ENCODE results near the gene TBL1XR1.

GRCh38 chr3:177144922-177145321, 52.4 kb downstream of the TBL1XR1 start:
- TF ChIP-seq, protein P1, sequence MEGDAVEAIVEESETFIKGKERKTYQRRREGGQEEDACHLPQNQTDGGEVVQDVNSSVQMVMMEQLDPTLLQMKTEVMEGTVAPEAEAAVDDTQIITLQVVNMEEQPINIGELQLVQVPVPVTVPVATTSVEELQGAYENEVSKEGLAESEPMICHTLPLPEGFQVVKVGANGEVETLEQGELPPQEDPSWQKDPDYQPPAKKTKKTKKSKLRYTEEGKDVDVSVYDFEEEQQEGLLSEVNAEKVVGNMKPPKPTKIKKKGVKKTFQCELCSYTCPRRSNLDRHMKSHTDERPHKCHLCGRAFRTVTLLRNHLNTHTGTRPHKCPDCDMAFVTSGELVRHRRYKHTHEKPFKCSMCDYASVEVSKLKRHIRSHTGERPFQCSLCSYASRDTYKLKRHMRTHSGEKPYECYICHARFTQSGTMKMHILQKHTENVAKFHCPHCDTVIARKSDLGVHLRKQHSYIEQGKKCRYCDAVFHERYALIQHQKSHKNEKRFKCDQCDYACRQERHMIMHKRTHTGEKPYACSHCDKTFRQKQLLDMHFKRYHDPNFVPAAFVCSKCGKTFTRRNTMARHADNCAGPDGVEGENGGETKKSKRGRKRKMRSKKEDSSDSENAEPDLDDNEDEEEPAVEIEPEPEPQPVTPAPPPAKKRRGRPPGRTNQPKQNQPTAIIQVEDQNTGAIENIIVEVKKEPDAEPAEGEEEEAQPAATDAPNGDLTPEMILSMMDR (conservative IDR thresholded peaks at IDR 0.05; ENCODE audit: low read depth, low read length): no peak
- no peak for TF ChIP-seq EZH2 (IDR thresholded peaks at IDR 0.05; ENCODE audit: low read length, unreplicated experiment)

All from PC-3 (cell line).